GM10847 (cell line): ENCODE results near the gene VWA5B1.

Experiments
- POLR2A ChIP-seq: IDR thresholded peaks from 2 replicates; pipeline ENCODE4 v1.6.1; 2011; ENCODE audit not compliant: insufficient read length; ENCODE audit errors: extremely low read depth

Gene VWA5B1

DNA sequence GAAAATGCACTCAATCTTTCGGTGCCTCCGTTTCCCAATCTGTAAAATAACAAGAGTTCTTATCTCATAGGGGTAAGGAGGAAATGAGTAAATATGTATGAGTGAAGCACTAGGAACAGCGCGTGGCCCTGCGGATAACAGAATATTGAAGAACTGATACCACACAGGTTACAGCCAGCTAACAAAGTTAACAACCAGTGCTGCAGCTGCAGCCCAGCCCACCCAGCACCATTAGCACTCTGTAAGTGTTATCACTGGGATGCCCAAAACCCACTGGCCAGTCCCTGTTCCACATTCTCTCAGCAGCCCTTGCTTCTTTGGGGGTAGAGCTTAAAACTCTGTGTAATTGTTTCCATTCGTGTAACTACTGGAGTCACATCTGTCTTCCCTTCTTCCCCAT is 89.5 kb downstream of the VWA5B1 start:
- TF ChIP-seq POLR2A, result no peak

DNA sequence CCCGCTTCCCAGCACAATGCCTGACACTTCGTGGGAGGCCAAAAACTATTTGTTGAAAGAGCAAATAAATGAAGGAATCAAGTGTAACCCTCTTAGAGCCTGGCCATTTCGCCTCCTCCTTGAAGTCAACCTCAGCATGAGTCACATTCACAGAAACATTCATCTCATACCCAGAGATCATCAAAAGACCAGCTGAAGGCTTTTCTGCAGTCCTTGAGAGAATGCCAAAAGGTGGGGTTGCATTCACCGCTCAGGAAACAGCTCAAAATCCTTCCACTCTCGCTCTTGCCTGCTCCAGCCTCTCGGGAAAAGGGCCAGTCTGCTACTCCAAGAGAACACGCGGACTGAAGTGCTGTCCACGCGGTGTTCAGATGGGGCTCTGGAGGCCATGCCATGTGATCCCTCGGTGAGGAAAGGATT is 90.0 kb downstream of the VWA5B1 start:
- no peak for TF ChIP-seq POLR2A

DNA sequence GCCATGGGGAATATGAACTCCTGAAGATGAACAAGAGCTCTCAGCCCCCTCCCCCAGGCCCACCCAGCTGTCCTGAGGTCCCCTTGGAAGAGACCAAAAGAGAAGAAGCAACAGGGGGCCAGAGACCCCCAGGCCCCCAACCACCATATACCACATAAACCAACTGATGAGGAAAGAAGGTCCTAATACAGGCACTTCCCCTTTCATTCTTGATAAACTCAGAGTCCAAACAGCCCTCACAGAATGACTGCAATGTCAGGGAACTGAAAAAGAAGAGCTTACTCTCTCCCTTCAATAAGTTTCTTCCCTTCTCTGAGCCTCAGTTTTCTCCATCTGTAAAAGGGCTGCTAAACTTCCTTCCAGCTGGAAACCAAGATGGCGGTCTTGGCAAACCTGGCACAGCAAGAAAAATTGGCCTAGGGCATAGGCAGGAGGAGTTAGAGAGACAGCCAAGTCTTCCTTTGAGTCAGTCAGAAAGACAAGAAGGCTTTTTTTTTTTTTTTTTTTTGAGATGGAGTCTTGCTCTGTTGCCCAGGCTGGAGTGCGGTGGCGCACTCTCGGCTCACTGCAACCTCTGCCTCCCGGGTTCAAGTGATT is 90.5 kb downstream of the VWA5B1 start:
- TF ChIP-seq POLR2A, result no peak

- no peak for TF ChIP-seq POLR2A
Measured at GRCh38 chr1:20381961-20382360, 91.3 kb downstream of the VWA5B1 start.

GRCh38 chr1:20382711-20383110 is 92.0 kb downstream of the VWA5B1 start:
- TF ChIP-seq POLR2A, result no peak

DNA sequence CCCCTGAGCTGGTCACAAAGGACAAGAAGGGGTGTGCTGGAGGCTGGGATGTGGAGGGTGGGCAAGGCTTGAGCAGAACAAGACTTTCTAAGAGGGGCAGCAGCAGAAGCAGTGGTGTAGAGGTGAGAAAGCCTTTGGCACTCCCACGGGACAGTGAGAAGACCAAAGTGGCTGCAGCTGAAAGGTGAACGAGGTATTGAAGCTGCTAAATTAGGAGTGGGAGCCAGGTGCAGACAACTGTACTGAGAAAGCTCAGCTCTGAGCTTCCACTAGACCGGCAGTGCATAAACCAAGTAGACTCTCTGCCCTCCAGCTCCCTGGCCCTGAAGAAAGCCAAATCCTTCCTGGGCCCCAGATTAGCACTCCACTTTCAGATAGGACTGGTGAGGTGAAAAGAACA is 93.0 kb downstream of the VWA5B1 start:
- TF ChIP-seq POLR2A, result no peak

DNA sequence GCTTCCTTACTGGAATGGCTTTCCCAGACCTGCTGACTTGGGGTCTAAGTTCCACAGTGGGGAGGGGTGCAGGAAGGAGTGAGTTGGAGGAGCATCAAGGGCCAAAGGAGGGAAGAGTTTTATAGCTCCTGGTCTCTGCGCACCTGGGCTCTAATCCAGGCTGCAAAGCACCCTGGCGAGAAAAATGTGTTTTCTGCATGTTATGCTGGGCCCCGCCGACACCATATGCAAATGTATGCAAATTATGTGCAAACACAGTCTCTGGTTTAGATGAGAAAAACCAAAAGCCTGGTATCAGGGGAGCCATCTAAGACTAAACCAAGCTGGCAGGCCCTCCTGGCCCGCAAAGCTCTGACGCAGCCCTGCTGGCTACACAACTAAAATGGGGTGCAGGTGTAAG is 95.0 kb downstream of the VWA5B1 start:
- no peak for TF ChIP-seq POLR2A

DNA sequence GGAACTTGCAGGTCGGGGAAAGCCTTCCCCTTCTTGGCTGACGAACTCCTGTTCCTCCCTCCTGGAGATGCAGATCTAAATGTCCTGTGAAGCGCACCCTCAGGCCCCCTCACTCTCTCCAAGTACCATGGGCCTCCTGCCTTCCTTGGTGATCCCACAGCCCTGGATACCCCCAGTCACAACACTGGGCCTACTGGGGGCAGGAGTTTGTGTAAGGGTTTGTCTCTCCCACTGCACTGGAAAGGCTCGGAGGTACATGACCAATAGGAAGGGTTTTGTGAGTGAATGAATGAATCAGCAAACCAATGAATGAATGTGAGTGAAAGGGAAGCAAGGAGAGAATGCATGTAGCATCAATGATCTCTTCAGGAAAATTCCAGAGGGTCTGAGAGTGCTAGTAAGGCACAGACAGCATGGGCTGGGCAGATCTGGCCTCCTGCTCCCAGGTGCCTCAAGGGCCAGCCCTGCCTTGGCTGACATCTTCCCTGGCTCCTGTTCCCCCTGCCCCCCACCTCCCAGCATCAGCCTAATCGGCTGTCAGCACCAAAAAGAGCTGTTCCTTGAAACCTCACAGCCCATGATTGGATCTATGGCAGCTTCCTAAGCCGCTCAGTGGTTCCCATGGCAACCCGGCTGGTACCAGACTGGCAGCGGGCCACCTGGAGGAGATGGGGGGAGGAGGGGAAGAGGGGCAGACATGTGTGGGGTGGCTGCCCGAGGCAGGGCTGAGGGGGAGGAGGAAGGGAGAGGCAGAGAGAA is 95.8 kb downstream of the VWA5B1 start:
- TF ChIP-seq POLR2A, result no peak

- TF ChIP-seq POLR2A, result no peak
Measured at GRCh38 chr1:20389571-20389970, 98.9 kb downstream of the VWA5B1 start.

GRCh38 chr1:20390589-20391331 is 100.1 kb downstream of the VWA5B1 start:
- TF ChIP-seq POLR2A, result no peak

- TF ChIP-seq POLR2A, result no peak
Measured at GRCh38 chr1:20395255-20395654, 104.6 kb downstream of the VWA5B1 start.

DNA sequence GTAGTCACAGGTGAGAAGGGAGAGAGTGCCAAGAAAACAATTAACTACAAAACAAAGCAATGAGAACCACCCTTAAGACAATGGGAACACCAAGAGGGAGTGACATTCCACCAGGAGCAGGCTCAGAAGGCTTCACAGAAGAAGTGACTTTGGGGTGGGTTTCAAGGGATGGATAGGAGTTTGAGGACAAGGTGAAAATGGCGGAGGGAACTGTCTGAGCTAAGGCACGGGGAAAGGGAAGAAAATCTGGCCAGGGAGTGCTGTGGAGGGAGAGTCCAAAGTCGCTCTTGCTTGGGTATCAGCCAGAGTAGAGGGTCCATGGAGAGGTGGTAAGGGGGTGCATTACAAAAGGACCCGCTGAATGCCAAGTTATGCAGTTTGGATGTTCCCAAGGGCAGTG is 108.1 kb downstream of the VWA5B1 start:
- no peak for TF ChIP-seq POLR2A

GRCh38 chr1:20399196-20399595 is 108.5 kb downstream of the VWA5B1 start:
- TF ChIP-seq POLR2A, result no peak

DNA sequence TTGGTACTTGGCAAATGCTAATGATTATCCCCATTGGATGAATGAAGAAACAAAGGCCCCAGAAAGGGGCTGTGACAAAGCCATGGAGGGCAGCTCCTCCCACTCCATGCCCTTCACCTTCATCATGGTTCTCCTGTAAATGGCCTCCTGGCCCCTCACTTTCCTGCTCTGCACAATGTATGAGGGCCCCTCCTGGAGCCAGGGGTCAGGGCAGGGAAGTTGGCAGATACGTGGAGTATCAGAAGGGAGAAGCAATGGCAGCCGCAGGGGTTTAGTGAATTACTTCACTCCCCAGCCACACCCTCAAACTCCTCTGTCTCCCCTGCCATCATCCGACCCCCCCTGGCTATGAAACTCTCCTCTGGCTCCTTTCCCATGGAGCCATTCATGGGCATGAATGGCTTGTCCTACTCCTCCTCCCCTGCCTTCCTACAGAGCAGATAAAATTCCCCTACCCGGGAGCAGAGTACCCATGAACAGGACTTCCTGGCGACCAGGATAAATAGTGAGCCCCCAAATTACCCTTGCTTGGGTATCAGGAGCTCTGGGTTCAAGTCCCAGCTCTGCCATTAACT is 109.0 kb downstream of the VWA5B1 start:
- no peak for TF ChIP-seq POLR2A

GRCh38 chr1:20400341-20401177 is 109.9 kb downstream of the VWA5B1 start:
- TF ChIP-seq POLR2A, result no peak
